Astrocyte of the spinal cord (primary cell): ENCODE results near the gene RUFY3.

ENCODE experiments used
- DNase-seq: peaks from one replicate; pipeline ENCODE4 v3.0.0; 2011; ENCODE audit warnings: low read depth, low spot score
- H3K4me3 ChIP-seq: 2 replicates; pipeline ENCODE4 v1.5.1; 2011; ENCODE audit warnings: low read depth, mild to moderate bottlenecking, low read length, moderate library complexity
- CTCF ChIP-seq: IDR thresholded peaks from 2 replicates; pipeline ENCODE4 v1.5.1; 2012; ENCODE audit warnings: low read depth, mild to moderate bottlenecking, low read length, inconsistent platforms
- in situ Hi-C: cut with HindIII; loops from 2 replicates; pipeline ENCODE4 v1.10.0; 2017; ENCODE audit warnings: low sequenced_read_pairs

Gene RUFY3

GRCh38 chr4:70787496-70787895, 65.7 kb downstream of the RUFY3 start:
- H3K4me3 ChIP-seq = no peak overlapping the region
- in situ Hi-C loops = no loop called here
- DNase-seq = no peak
- TF ChIP-seq CTCF = no peak

GRCh38 chr4:70788733-70789132, 67.0 kb downstream of the RUFY3 start:
- TF ChIP-seq CTCF = no peak
- H3K4me3 ChIP-seq = no peak overlapping the region
- DNase-seq = no peak
- in situ Hi-C loops = no loop called here

- TF ChIP-seq CTCF = no peak
- no peak overlapping the region for H3K4me3 ChIP-seq
- DNase-seq = no peak
- in situ Hi-C loops = no loop called here
Measured at GRCh38 chr4:70793626-70794025, 71.9 kb downstream of the RUFY3 start.

- no peak for TF ChIP-seq CTCF
- no peak overlapping the region for H3K4me3 ChIP-seq
- no peak for DNase-seq
- in situ Hi-C loops = no loop called here
Measured at GRCh38 chr4:70801265-70801809, 79.6 kb downstream of the RUFY3 start.

GRCh38 chr4:70802928-70803580, 81.3 kb downstream of the RUFY3 start:
- TF ChIP-seq CTCF = no peak
- in situ Hi-C loops = no loop called here
- no peak overlapping the region for H3K4me3 ChIP-seq
- DNase-seq = no peak

- no peak for TF ChIP-seq CTCF
- no peak for DNase-seq
Measured at GRCh38 chr4:70808151-70808550, 86.4 kb downstream of the RUFY3 start.

More at GRCh38 chr4:70808151-70808550, 86.4 kb downstream of the RUFY3 start:
- in situ Hi-C loops = no loop called here
- H3K4me3 ChIP-seq = no peak overlapping the region
